Suppressor macrophage (primary cell): ENCODE results near the gene ACVR2B.

Source experiments
- DNase-seq, 4 experiments: peaks; one replicate each; pipeline ENCODE4 v3.0.0-alpha.2; 2020 to 2022

Gene ACVR2B

DNA sequence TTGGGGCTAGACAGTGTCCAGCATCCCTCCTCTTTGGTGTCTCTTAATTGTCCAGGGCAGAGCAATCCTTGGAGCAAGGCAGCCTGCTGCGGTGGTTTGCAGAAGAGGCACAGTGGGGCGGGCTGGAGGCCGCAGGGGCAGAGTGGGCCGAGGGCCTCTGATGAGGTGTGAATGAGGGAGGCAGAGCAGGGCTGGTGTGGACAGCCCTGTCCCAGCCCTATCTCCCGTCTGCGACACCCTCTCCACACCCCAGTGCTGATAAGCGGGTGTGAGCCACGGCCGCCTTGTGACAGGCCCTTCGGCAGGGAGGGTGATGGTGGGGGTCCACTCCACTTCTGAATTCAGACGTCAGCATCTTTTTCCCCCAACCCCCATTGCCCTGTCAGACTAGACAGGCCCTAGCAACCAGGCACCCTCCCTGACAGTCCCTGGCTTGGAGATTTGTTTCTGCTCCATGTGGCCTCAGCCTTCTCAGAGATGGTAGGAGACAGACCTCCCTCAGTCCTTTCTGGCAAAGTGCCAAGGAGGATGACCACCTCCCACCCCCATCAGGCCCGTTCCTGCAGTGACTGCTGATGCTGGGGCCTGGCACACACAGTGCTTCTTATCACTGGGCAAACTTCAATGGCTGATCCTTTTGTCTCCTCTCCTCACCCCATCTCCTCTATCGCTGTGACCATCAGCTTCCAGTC, 79.7 kb downstream of the ACVR2B start:
- no peak for DNase-seq

DNA sequence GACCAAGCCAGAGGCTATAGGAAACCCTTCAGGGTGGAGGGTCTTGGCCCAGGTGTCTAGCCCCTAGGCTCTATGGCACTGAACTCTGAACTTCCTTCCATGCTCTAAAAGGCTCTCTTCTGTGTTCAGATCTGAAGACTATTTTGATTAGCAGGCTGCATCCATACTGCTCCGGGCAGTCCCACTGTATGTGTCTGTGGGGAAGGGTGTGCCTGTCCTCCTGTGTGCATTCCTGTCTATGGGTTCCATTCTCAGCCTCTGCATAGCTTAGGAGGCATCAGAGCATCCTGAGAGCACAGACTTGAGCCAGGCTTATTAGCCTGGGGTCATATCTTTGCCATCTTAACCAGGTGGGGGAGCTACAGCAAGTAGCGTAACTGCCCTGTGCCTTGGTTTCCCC, 80.5 kb downstream of the ACVR2B start:
- no peak for DNase-seq

DNA sequence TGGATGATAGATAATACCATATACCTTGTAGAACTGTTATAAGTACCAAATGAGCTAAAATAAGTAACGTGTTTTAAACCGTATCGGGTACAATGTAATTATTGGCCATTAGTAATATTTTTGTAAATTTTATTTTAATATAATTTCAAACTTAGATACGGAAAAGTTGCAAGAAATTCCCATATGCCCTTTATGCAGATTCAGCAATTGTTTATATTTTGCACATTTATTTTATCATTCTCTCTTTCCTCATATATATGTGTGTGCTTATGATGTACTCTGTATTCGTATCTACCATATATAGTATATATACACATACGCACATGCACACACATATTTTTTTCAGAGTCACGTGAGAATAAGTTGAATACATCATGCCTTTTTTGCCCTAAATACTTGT, 80.9 kb downstream of the ACVR2B start:
- DNase-seq = no peak

DNA sequence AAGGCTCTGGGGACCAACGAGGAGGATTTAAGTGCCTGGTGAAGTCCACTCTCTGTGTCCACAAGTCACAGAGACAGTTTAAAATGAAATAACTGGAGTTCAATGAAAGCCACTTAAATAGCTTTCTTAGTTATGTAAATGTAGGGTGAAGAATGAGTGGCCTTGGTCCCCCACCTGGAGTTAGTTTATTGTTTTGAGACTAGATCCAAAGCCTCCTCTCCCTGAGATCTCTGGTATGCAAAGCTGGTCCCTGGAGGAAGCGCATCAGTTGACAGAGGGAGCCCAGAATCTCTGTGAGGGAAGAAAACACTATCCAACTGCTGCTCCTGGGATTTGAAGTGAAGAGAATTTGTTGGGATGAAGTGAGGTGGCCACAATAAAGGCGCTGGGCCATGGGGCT, 83.0 kb downstream of the ACVR2B start:
- DNase-seq = no peak

DNA sequence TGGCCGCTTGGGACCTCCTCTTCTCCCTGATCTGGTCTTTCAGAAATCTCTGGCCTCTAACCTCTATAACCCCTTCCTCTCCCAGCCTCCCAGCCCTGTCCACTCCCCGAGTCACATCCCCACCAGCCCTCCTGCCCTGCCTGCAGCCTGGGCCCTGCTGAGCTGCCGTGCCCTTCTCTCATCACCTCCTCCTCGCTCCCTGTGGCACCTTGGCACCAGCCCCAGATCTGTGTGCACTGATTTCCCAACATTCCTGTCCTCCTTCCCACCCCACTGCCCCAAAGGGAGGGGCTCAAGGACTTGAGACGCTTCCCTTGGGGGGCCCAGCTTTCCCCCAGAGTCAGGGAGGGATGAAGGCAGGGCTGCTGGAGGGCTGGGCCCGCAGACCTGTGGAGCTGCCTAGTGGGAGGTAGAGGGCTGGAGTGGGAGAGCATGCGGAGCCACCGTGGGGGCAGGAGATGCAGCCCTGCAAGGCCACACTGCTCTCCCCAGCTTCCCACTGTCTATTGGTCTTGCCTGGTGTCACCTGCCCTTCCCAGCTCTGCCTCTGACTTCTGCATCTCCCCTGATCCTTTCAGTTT, 85.2 kb downstream of the ACVR2B start:
- no peak for DNase-seq

DNA sequence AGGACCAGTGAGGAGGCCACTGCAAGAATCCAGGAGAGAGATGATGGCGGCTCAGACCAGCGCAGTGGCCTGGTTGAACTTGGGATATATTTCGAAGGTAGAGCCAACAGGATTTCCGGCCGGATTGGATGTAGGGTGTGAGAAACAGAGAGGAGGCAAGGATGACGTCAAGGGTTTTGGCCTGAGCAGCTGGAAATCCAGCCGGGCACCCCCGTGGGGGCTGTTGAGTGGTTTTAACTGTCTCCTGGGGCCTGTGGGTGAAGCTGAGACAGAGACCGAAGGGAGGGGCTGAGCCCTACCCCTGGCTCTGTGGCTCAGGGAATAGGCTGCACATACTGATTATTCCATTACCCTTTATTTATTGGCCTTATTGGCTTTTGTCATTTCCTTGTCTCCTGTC, 88.1 kb downstream of the ACVR2B start:
- DNase-seq = no peak
